ENCODE data around the gene AZIN2.

DNA sequence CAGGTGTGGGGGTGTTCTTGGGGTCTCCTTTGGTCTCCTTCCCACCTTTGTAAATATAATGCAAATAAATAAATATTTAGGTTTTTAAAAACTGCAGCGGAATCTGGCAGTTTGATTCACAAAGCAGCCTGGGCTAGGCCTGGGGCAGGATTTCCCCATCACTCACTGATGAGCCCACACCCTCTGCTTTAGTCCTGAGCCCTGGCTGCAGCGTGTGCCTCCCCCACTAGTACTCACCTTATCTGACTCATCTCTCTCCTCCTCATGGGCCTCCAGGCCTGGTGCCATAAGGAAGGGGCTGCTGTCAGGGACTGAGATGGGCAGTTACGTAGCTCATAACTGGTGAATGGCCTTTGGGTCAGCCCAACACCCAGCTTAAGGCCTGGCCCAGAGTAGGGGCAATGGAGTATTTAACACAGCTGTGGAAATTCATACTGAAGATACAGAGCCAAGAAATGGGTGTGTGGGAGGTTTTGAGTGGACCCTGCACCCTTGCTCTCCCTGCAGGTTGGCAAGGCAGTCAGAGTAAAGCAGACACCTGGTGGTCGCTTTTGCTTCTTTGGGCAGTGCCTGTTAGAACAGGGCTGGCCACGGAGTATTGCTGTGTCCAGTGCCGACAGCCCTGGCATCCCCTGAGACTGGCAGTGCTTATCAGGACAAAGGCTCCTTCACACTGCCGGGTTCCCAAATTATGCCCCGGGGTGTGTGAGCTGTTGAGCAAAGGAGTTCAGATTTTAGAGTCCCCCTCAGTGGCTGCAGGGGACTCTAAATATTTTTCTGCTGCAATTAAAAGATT is 39.7 kb downstream of the AZIN2 start:
- TF ChIP-seq POLR2A (IDR thresholded peaks at IDR 0.05) = no peak
- TF ChIP-seq, protein P1, sequence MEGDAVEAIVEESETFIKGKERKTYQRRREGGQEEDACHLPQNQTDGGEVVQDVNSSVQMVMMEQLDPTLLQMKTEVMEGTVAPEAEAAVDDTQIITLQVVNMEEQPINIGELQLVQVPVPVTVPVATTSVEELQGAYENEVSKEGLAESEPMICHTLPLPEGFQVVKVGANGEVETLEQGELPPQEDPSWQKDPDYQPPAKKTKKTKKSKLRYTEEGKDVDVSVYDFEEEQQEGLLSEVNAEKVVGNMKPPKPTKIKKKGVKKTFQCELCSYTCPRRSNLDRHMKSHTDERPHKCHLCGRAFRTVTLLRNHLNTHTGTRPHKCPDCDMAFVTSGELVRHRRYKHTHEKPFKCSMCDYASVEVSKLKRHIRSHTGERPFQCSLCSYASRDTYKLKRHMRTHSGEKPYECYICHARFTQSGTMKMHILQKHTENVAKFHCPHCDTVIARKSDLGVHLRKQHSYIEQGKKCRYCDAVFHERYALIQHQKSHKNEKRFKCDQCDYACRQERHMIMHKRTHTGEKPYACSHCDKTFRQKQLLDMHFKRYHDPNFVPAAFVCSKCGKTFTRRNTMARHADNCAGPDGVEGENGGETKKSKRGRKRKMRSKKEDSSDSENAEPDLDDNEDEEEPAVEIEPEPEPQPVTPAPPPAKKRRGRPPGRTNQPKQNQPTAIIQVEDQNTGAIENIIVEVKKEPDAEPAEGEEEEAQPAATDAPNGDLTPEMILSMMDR (IDR thresholded peaks at IDR 0.05) = no peak
